T follicular helper cell (primary cell): ENCODE results near the gene RBMS1.

Source experiments
- DNase-seq: peaks from one replicate; pipeline ENCODE4 v3.0.0-alpha.2; 2020; ENCODE audit warnings: low read depth

The RBMS1 gene

GRCh38 chr2:160253440-160254188, 240.0 kb downstream of the RBMS1 start:
- DNase-seq: no peak

DNA sequence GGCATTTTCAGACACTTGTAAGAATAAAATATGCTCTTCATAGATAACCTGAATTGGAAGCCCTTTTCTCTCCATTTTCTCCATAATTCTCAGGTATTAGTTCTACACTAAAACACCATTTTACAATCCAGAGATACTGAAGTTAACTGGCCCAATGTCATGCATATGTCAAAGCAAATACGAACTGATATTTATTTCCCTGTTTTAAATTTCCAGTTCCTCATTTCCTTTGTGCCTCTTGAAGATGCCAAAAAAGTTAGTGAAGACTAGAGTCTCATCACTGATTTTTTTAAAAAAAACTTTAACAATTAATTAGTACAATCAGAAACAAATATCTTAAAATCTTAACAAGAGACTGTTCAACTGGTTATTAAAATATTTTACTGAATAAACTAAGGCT, 240.7 kb downstream of the RBMS1 start:
- no peak for DNase-seq

GRCh38 chr2:160252278-160252887, 241.2 kb downstream of the RBMS1 start:
- DNase-seq: no peak

DNA sequence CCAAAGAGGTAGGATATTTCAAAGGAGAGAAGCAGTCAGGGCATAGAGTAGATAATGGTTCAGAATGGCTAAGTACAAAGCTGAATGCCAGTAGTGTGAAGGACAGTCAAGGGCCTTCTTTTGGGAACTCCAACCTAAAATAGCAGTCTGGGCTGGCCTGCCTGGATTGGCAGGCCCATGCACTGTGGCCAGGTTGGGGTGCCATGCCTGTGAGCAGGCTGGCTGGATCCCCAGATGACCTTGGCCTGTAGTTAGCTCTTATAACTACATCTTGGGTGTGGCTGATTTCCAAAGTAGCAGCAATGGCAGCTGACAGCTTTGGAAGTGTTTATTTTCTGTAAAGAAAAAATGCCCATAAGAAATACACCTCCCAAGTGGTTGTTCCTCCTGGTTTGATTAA, 242.0 kb downstream of the RBMS1 start:
- no peak for DNase-seq

GRCh38 chr2:160249876-160250275, 243.7 kb downstream of the RBMS1 start:
- no peak for DNase-seq

- DNase-seq: no peak
Observed at GRCh38 chr2:160247296-160248035, 246.1 kb downstream of the RBMS1 start.

- no peak for DNase-seq
Observed at GRCh38 chr2:160246356-160246755, 247.3 kb downstream of the RBMS1 start.

- DNase-seq: no peak
Observed at GRCh38 chr2:160245614-160246155, 247.9 kb downstream of the RBMS1 start.

- no peak for DNase-seq
Observed at GRCh38 chr2:160242893-160243564, 250.6 kb downstream of the RBMS1 start.

DNA sequence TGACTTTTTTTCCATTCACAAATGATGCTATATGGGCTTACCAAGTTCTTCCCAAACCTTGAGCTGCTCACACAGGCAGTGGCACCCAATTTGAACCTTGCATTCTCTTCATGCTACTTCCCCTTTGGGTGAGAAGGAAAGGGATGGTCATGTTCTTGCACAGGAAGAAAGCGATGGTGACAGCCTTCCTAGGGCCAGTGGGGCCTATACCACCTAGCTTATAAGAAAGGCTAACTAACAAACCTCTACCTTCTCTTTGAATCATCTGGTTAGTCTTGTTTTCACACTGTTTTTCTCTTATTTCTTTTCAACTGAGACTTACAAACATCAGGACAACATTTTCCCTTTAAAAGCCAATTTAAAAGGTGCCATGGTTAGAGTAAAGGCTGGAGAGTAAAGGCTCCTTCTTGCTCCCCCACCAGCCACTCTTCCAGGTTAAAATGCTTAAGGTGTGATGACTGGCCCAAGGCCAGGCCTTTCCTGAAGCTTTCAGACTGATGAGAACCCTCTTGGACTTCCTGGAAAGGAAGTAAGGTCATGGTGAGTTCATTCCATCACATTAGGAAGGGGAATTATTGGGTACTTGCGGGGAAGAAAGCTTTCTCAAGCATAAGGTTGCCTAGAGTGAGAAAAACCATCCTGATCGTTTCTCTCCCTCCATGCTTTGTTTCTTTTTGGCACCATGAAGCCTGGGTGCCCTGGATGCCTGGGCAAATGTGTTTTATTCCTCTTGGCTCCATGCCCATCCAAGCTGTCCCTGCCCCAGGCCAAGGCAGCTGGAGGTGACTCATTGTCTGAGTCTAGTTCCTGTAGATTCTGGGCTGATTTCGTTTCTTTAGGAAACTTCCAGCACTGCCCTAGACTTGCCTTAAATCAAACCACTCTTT, 252.1 kb downstream of the RBMS1 start:
- DNase-seq: no peak

GRCh38 chr2:160239436-160239835, 254.2 kb downstream of the RBMS1 start:
- no peak for DNase-seq

GRCh38 chr2:160238392-160238791, 255.2 kb downstream of the RBMS1 start:
- no peak for DNase-seq

GRCh38 chr2:160232905-160233475, 260.6 kb downstream of the RBMS1 start:
- DNase-seq: no peak

- no peak for DNase-seq
Observed at GRCh38 chr2:160229591-160229990, 264.0 kb downstream of the RBMS1 start.

DNA sequence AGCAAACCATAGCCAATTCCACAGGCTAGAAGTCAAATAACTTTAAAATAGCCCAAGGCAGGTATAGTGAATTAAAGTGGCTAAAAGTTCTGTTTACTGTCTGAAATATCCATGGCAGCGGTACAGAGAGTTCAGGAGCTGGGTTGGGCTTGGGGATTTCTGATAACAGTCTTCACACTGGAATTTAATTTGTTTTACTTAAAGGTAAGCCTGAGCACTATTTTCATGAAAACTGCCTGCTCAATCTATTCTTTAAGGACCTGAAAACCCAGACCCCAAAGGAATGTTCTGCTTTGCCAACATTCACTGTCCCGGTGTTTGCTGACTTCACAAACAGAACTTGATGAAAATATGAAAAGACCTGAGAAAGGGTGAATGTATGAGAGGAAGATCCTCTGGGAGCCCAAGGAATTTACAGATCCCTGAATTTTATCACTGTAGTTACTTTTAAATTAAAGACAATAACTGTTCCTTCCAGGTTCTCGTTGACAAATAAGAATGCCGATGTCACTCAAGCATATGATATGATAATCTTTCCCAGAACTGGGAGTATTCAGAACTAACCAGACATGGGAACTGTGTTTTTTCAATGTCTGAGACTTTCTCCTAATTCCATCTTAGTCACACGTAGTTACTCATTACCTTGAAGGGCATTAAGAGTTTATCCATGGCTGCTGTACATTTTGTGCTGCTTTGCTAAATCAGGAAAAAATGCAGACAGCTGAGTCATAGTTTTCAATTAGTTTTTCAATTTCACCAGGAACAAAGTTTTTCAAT, 265.3 kb downstream of the RBMS1 start:
- no peak for DNase-seq

DNA sequence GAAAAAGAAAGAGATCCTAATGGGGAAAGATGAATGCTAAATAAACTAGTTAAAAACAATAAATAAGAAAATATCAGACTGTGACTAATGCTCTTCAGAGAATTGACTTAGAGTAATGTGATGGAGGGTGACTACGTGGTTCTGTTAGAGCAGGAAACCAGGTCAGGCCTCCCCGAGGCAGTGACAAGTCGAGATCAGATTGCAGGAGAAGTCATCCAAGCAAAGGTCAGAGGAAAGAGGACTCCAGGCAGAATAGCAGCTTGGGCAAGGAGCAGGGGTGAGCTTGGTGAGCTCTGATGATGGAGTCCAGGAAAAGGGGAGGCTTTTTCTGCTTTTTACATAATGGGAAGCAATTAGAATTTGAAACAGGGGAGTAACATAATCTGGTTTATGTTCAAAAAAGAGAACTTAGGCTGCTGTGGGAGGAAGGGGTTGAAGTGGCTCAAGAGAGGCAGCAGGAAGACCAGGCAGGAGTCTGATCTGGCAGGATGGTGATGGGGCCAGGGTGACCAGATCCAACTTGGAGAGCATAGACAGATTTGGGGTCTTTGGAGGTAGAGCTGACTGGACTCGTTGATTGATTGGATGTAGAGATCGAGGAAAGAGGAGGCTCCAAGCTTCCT, 266.2 kb downstream of the RBMS1 start:
- DNase-seq: no peak

DNA sequence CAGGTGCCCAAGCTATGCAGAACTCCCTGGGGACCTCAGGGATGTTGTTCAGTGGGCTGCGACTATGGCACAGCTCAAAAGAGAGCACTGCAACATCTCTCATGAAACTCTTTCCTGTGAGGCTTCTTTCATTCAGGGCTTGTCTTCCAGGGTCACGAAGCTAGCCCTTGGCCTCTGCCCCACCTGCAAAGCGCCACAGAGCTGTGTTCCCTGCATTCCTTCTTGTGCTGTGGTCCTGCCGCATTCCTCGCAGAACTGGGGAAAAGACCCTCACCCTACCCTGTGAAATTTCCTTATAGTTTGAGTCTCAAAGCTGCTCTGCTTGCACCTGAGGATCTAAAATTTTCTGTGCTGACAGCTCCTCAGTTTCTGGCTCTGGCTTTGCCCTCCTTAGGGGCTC, 267.2 kb downstream of the RBMS1 start:
- DNase-seq: no peak

GRCh38 chr2:160225722-160226121, 267.9 kb downstream of the RBMS1 start:
- no peak for DNase-seq

- no peak for DNase-seq
Observed at GRCh38 chr2:160224507-160224906, 269.1 kb downstream of the RBMS1 start.

DNA sequence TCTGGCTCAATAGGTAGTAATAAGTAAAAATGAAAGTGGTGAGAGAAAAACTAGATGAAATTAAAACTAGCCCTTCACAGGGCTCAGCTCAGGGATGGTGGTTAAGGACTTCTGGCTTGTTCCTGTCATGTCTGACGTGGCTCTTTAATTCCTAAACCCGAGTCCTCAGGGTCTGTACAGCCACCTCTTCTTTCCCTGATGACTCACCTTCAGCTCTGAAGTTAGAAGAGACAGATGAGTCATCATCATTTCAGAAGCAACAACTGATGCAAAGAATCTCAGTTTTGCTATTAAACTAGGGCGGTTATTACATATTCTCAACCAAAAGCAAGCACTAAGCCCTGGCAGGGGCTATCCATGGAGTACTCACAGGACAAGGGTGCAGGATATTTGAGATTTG, 269.5 kb downstream of the RBMS1 start:
- DNase-seq: no peak
